HUES64 (cell line): Measurements from ENCODE around the gene CDC14B.

ENCODE experiments used
- H3K27ac ChIP-seq: 2 replicates; pipeline ENCODE4 v1.7.0; 2013; ENCODE audit warnings: low read depth, low read length, inconsistent platforms
- H3K27me3 ChIP-seq: 2 replicates; pipeline ENCODE4 v1.6.1; 2013; ENCODE audit warnings: mild to moderate bottlenecking, low read length; ENCODE audit not compliant: insufficient read depth
- H3K36me3 ChIP-seq: 2 replicates; pipeline ENCODE4 v1.6.1; 2013; ENCODE audit warnings: mild to moderate bottlenecking, low read length; ENCODE audit not compliant: insufficient read depth
- H3K4me1 ChIP-seq: 2 replicates; pipeline ENCODE4 v1.6.1; 2013; ENCODE audit warnings: mild to moderate bottlenecking, low read length, moderate library complexity; ENCODE audit not compliant: insufficient read depth
- H3K4me3 ChIP-seq: 2 replicates; pipeline ENCODE4 v1.5.1; 2013; ENCODE audit warnings: mild to moderate bottlenecking, low read length, moderate library complexity
- H3K9ac ChIP-seq: 2 replicates; pipeline ENCODE4 v1.6.1; 2013; ENCODE audit warnings: mild to moderate bottlenecking, low read depth, low read length
- H3K9me3 ChIP-seq: 2 replicates; pipeline ENCODE4 v1.6.1; 2013; ENCODE audit warnings: low read depth, low read length; ENCODE audit not compliant: insufficient read depth
- WGBS: fragments of 150-250, 120-280 bp; methylation state at CpG from one replicate; pipeline ENCODE4 v1.1.7; 2013; ENCODE audit warnings: missing lambda C conversion rate; 5-methylcytosine and 5-hydroxymethylcytosine counted together

Gene CDC14B

DNA sequence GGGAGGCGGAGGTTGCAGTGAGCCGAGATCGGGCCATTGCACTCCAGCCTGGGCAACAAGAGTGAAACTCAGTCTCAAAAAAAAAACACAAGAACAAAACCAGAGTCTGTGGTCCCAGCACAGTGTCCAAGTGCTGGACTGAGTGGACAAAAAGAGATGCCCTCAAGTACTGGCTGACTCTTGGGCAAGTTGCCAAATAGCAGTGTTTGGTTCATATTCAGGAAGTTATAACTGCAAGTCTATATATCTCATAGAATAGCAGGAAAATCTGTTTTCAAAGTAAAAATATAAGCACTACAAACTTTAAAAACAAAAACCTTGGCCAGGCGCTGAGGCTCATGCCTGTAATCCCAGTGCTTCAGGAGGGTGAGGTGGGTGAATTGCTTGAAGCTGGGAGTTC is 162.4 kb downstream of the CDC14B start:
- Histone ChIP-seq H3K9me3 (no peaks in the 10 kb centered on the region), H3K27ac (no peak overlapping the region), H3K4me1 (peaks cover 27% of the 10 kb centered on the region), H3K36me3 (peaks cover 7% of the 10 kb centered on the region; the same call in 1 of the 2 replicates), H3K4me3 (no peak overlapping the region), H3K9ac (no peak overlapping the region), H3K27me3 (no peaks in the 10 kb centered on the region)
- WGBS: 95% methylated on average over 4 of the region's 4 CpGs

DNA sequence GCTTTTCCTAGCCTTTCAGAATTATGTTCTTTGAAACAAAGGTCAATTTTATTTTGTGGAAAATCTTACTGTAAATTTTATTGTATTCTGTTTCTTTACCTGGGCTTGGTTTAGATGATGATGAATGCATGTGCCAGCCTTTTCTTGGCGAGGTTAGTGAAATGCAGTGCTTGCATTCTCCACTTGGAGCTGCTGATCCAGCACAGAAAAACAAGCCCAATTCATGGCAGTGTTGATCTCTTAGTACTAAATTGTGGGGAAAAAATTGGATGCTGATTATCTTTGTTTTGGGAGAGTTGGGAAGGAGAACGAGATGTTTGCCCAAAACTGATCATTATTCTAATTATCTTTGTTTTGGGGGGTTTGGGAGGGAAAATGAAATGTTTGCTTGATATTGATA is 166.0 kb downstream of the CDC14B start:
- no peak overlapping the region for H3K9ac ChIP-seq
- H3K4me1 ChIP-seq: peaks cover 6% of the 10 kb centered on the region
- WGBS: 63% methylated on average over 2 of the region's 2 CpGs
- no peaks in the 10 kb centered on the region for H3K9me3 ChIP-seq
- H3K27me3 ChIP-seq: peaks cover 23% of the 10 kb centered on the region
- no peak overlapping the region for H3K27ac ChIP-seq
- no peaks in the 10 kb centered on the region for H3K36me3 ChIP-seq
- no peak overlapping the region for H3K4me3 ChIP-seq

DNA sequence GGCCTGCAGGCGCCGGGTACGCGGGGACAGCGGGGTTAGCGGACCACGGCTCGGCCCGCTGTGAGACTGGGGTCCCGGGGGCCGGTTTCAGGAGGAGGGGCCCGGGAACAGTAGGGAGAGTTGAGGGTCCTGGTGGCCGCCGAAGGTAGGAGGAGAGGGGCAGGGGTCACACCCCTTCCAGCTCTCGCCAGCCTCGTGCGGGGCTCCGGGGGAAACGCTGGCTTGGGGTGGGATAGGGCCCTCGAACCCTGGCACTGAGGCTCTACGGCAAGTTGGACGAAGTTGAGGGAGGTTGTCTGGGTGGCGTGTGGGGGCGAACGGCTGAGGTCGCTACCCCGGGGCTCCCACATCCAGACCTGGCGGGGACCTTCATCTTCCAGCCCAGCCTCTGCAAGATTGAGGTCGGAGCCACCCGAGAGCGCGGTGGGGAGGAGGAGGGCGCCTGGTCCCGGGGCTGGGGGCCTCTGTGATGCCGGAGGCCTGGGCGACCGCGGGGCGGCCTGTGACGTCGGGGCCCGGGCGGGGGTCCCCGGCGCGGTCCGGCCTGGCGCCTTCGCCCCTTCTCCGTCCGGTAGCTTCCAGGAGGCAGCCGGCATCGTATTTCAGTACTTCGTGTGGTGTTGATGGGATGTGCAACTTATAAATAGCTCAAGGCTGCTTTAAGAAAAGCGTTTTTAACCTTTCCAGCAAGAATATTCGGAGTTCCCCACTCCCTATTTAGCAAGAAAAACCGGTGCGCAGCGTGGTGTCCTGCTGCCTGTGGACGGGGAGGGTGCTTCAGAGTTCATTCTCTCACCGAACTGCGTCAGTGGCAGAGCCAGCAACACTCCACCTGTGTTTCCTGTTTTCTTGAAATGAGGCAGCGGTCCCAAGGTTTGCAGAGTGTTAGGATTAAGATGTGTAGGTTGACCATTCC is 168.8 kb downstream of the CDC14B start:
- Histone ChIP-seq H3K4me1 (peaks cover 6% of the 10 kb centered on the region), H3K27ac (no peak overlapping the region), H3K9ac (peak overlapping the region; percentile 70), H3K9me3 (no peaks in the 10 kb centered on the region), H3K4me3 (peak overlapping the region; percentile 64), H3K36me3 (no peaks in the 10 kb centered on the region), H3K27me3 (peaks cover 33% of the 10 kb centered on the region)
- 1% methylated on average over 63 of the region's 63 CpGs for WGBS
